ENCODE data around the gene GCAT. TPM values are rescaled to one million over a fixed set of nuclear protein-coding genes. Genes with fewer than 3 reads are reported as not detected.

GCAT gene
- polyA plus RNA-seq, 1 donor (not counting 4 experiments of a cell fraction or from before 2014, with no cell fraction given) = 8.4 TPM

GRCh38 chr22:37843741-37844089, 36.0 kb downstream of the GCAT start:
- DNase-seq (ENCODE audit: low read depth, low spot score) (no peak), FAIRE-seq (no peak)
- Histone ChIP-seq H3K9me3 (ENCODE audit: control insufficient read depth, low read depth, low read length) (no peaks in the 10 kb centered on the region), H3K4me2 (ENCODE audit: control insufficient read depth, extremely low read depth, insufficient read depth, low read depth, low read length) (peak overlapping the region; percentile 89), H3K4me1 (ENCODE audit: control insufficient read depth, extremely low read depth, insufficient read depth, low read length) (peaks cover 12% of the 10 kb centered on the region), H3K9me1 (ENCODE audit: control insufficient read depth, extremely low read depth, insufficient read depth, low read length) (peaks cover 2% of the 10 kb centered on the region), H3K9ac (ENCODE audit: control insufficient read depth, extremely low read depth, insufficient read depth, low read length) (peak overlapping the region; percentile 75), H3K27me3 (ENCODE audit: control insufficient read depth, extremely low read depth, insufficient read depth, low read length) (no peaks in the 10 kb centered on the region), H3K79me2 (ENCODE audit: control insufficient read depth, insufficient read depth, low read length) (peaks cover 36% of the 10 kb centered on the region), H2AFZ (ENCODE audit: control insufficient read depth, low read length) (peak overlapping the region; percentile 80), H3K27ac (ENCODE audit: control insufficient read depth, insufficient read depth, low read length) (peak overlapping the region; percentile 52), H4K20me1 (ENCODE audit: control insufficient read depth, extremely low read depth, insufficient read depth, low read length) (no peaks in the 10 kb centered on the region), H3K36me3 (ENCODE audit: control insufficient read depth in 2 of 2, extremely low read depth in 1 of 2, insufficient read depth in 2 of 2, low read length in 2 of 2) (peaks cover 2 to 10% of the 10 kb centered on the region in 2 experiments), H3K4me3 (ENCODE audit: control insufficient read depth in 2 of 3, extremely low read depth in 1 of 3, insufficient read depth in 2 of 3, low read depth in 1 of 3, low read length in 3 of 3) (peak overlapping the region; percentile 61 to 85 (median 84))
- TF ChIP-seq EZH2 (IDR thresholded peaks at IDR 0.05; ENCODE audit: low read length) = no peak
- no peak for TF ChIP-seq CTCF (optimal IDR thresholded peaks at IDR 0.05 in 1 of 3, IDR thresholded peaks at IDR 0.05 in 1 of 3, conservative IDR thresholded peaks at IDR 0.05 in 1 of 3; ENCODE audit: extremely low read depth in 1 of 3, insufficient read depth in 2 of 3, low read length in 3 of 3)
- dilution Hi-C loops (cut with MboI; ENCODE audit: extremely low pct_ligation_motif_present, low sequenced_read_pairs) = no loop called here

- Histone ChIP-seq H3K9ac (ENCODE audit: control insufficient read depth, extremely low read depth, insufficient read depth, low read length) (no peak overlapping the region), H3K4me2 (ENCODE audit: control insufficient read depth, extremely low read depth, insufficient read depth, low read depth, low read length) (peak overlapping the region; percentile 25), H3K9me1 (ENCODE audit: control insufficient read depth, extremely low read depth, insufficient read depth, low read length) (peaks cover 2% of the 10 kb centered on the region), H3K36me3 (ENCODE audit: control insufficient read depth in 2 of 2, extremely low read depth in 1 of 2, insufficient read depth in 2 of 2, low read length in 2 of 2) (peaks cover under 1 to 1% of the 10 kb centered on the region in 2 experiments), H4K20me1 (ENCODE audit: control insufficient read depth, extremely low read depth, insufficient read depth, low read length) (no peaks in the 10 kb centered on the region), H3K9me3 (ENCODE audit: control insufficient read depth, low read depth, low read length) (no peaks in the 10 kb centered on the region), H2AFZ (ENCODE audit: control insufficient read depth, low read length) (no peak overlapping the region), H3K27me3 (ENCODE audit: control insufficient read depth, extremely low read depth, insufficient read depth, low read length) (no peaks in the 10 kb centered on the region), H3K27ac (ENCODE audit: control insufficient read depth, insufficient read depth, low read length) (no peak overlapping the region), H3K4me3 (ENCODE audit: control insufficient read depth in 2 of 3, extremely low read depth in 1 of 3, insufficient read depth in 2 of 3, low read depth in 1 of 3, low read length in 3 of 3) (peak overlapping the region; percentile 22 to 52 (median 26)), H3K4me1 (ENCODE audit: control insufficient read depth, extremely low read depth, insufficient read depth, low read length) (peaks cover 12% of the 10 kb centered on the region), H3K79me2 (ENCODE audit: control insufficient read depth, insufficient read depth, low read length) (peaks cover 43% of the 10 kb centered on the region)
- FAIRE-seq = no peak
- dilution Hi-C loops (cut with MboI; ENCODE audit: extremely low pct_ligation_motif_present, low sequenced_read_pairs) = no loop called here
- no peak for DNase-seq (ENCODE audit: low read depth, low spot score)
- no peak for TF ChIP-seq EZH2 (IDR thresholded peaks at IDR 0.05; ENCODE audit: low read length)
- no peak for TF ChIP-seq CTCF (optimal IDR thresholded peaks at IDR 0.05 in 1 of 3, IDR thresholded peaks at IDR 0.05 in 1 of 3, conservative IDR thresholded peaks at IDR 0.05 in 1 of 3; ENCODE audit: extremely low read depth in 1 of 3, insufficient read depth in 2 of 3, low read length in 3 of 3)
These were observed 37.2 kb downstream of the GCAT start for GRCh38 chr22:37844904-37845329.
